Kidney (tissue), 14 donors: ENCODE results near the gene IFT74. TPM values are rescaled to one million over a fixed set of nuclear protein-coding genes. Genes with fewer than 3 reads are reported as not detected.

Source experiments
- DNase-seq, 5 donors: peaks; one replicate each; pipeline ENCODE4 v3.0.0-alpha.2; 2013 to 2020
- FAIRE-seq: peaks from 2 replicates; lab custom pipeline; 2012; peaks lifted over from hg19 to GRCh38; lab: Jason Lieb, UNC
- H3K27ac ChIP-seq, 2 donors: one replicate each; pipeline ENCODE4 v1.7.0; 2013; ENCODE audit warnings: low read depth in 2 of 2, low read length in 2 of 2, inconsistent platforms in 1 of 2
- H3K27me3 ChIP-seq: one replicate; pipeline ENCODE4 v1.7.1; 2013; ENCODE audit warnings: low read length, inconsistent platforms; ENCODE audit not compliant: control insufficient read depth, insufficient read depth
- H3K36me3 ChIP-seq, 3 donors: one replicate each; pipeline versions ENCODE4 v1.7.0 to v1.7.1; 2013; ENCODE audit warnings: low read length in 3 of 3, control low read depth in 1 of 3, inconsistent platforms in 1 of 3; ENCODE audit not compliant: insufficient read depth in 3 of 3, control insufficient read depth in 2 of 3
- H3K4me1 ChIP-seq, 3 donors: one replicate each; pipeline versions ENCODE4 v1.7.0 to v1.7.1; 2013; ENCODE audit warnings: low read length in 3 of 3, inconsistent platforms in 1 of 3, low read depth in 1 of 3; ENCODE audit not compliant: control insufficient read depth in 2 of 3, insufficient read depth in 2 of 3
- H3K4me3 ChIP-seq, 3 donors: one replicate each; pipeline versions ENCODE4 v1.7.0 to v1.8.1; 2013; ENCODE audit warnings: low read length in 3 of 3, control low read depth in 1 of 3, inconsistent platforms in 1 of 3
- H3K9ac ChIP-seq, 3 donors: one replicate each; pipeline versions ENCODE4 v1.7.0 to v1.7.1; 2013; ENCODE audit warnings: low read length in 3 of 3, control low read depth in 1 of 3, inconsistent platforms in 1 of 3
- H3K9me3 ChIP-seq, 3 donors: one replicate each; pipeline versions ENCODE4 v1.7.0 to v1.7.1; 2013; ENCODE audit warnings: low read length in 3 of 3, control low read depth in 1 of 3, inconsistent platforms in 1 of 3; ENCODE audit not compliant: control insufficient read depth in 2 of 3, insufficient read depth in 1 of 3
- intact Hi-C: fragments of 100-400 bp; cut with DNase I; formaldehyde crosslinking; loops from one replicate; pipeline ENCODE4 v1.11.1; 2022
- polyA plus RNA-seq: library from polyadenylated mRNA; stranded (reverse); fragments of 350-450 nt; fragmentation: Illumina TruSeq; extraction: RNeasy Lipid Tissue Mini Kit (QIAGEN cat#74804); gene quantifications from one replicate; pipeline ENCODE4 v1.2.3, GENCODE V29; 2014; ENCODE audit warnings: low read depth, low replicate concordance; ENCODE audit not compliant: insufficient read depth
- total RNA-seq: library from RNA; stranded (reverse); fragmentation: NEBNext Ultra II Directional; extraction: Animal tissue kit (Norgen Biotek cat#: 25700); gene quantifications from one replicate; pipeline ENCODE4 v1.2.1, GENCODE V29; 2021
- TF ChIP-seq, protein P1 (sequence below): IDR thresholded peaks from 3 replicates; pipeline ENCODE4 v1.5.1; 2012; ENCODE audit warnings: mild to moderate bottlenecking, moderate library complexity, borderline replicate concordance; ENCODE audit not compliant: insufficient read depth; ENCODE audit errors: extremely low read depth
- donor health status: control.
- donor health status: control.
- donor health status: control.
- donor health status: control.
- donor health status: control.
- donor health status: DM: yes; HTN: yes; CAD: no.
- donor health status: Normal renal cell carcinoma (clear cell type).

The IFT74 gene
- total and polyA plus RNA-seq, 2 donors from 2014 or later: 14.1 to 23.5 TPM

DNA sequence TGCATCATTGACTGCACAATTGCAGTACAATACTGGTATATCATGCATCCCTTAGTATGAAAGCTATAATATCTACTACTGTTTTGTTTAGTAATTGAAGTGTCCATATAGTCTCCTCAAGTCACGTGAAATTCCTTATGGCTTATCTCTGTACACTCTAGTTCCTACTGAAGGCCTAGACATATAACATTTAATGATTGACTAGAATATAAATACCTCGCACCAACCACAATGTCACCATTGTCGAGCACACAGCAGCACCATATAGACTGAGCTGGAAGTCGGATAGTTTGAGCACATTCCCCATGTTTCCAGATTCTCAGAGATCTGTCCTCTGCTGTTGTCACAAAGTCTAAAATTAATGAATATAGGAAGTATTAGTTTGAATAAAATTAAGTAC lies 30.6 kb upstream of the IFT74 start:
- Histone ChIP-seq H3K9ac (no peak overlapping the region), H3K27me3 (no peaks in the 10 kb centered on the region), H3K4me3 (no peak overlapping the region), H3K9me3 (no peaks in the 10 kb centered on the region), H3K27ac (no peak overlapping the region), H3K4me1 (no peaks in the 10 kb centered on the region), H3K36me3 (peaks cover 22 to 31% (median 28%) of the 10 kb centered on the region in 3 donors)
- TF ChIP-seq, protein P1, sequence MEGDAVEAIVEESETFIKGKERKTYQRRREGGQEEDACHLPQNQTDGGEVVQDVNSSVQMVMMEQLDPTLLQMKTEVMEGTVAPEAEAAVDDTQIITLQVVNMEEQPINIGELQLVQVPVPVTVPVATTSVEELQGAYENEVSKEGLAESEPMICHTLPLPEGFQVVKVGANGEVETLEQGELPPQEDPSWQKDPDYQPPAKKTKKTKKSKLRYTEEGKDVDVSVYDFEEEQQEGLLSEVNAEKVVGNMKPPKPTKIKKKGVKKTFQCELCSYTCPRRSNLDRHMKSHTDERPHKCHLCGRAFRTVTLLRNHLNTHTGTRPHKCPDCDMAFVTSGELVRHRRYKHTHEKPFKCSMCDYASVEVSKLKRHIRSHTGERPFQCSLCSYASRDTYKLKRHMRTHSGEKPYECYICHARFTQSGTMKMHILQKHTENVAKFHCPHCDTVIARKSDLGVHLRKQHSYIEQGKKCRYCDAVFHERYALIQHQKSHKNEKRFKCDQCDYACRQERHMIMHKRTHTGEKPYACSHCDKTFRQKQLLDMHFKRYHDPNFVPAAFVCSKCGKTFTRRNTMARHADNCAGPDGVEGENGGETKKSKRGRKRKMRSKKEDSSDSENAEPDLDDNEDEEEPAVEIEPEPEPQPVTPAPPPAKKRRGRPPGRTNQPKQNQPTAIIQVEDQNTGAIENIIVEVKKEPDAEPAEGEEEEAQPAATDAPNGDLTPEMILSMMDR: no peak
- intact Hi-C loops: no loop called here
- FAIRE-seq (no peak), DNase-seq (no peak)

DNA sequence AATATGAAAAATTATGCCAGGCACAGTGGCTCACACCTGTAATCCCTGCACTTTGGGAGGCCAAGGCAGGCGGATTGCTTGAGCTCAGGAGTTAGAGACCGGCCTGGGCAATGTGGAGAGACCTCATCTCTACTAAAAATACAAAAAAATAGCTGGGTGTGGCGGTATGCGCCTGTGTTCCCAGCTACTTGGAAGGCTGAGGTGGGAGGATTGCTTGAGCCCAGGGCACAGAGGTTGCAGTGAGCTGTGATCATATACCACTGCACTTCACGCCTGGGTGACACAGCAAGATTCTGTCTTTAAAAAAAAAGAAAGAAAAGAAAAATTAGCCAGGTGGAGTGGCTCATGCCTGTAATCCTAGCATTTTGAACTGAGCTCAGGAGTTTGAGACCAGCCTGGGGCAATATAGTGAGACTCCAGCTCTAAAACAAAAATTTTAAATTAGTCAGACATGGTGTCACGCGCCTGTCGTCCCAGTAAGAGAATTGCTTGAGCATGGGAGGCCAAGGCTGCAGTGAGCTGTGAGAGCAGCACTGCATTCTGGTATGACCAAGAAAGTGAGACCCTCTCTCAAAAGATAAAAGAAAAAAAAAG lies 27.2 kb upstream of the IFT74 start:
- TF ChIP-seq, protein P1: no peak

DNA sequence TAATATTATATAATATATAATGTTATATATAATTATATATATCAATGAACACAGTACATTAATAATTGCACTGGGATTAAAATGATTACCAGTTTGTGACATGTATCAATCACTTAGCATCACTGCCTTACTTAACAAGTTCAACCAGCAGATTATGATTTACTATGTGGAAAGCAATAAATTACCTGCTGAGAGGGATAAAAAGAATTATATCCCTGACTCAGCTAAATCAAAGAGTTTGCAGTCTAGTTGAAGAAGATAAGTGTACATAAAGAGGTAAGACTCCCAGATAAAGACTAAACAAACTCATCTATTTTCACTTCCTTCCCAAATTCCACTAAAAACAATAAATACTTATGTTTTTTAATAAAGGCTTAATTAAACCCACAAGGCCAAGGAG lies 20.4 kb upstream of the IFT74 start:
- TF ChIP-seq, protein P1: no peak
- DNase-seq (no peak), FAIRE-seq (no peak)
- Histone ChIP-seq H3K27me3 (no peaks in the 10 kb centered on the region), H3K27ac (no peak overlapping the region), H3K4me1 (no peaks in the 10 kb centered on the region), H3K36me3 (no peaks in the 10 kb centered on the region), H3K4me3 (no peak overlapping the region), H3K9ac (no peak overlapping the region), H3K9me3 (peaks cover 0 to 5% (median 0%) of the 10 kb centered on the region in 3 donors)
- intact Hi-C loops: no loop called here

More for the DNA sequence above, 27.2 kb upstream of the IFT74 start:
- peaks cover 14 to 18% (median 14%) of the 10 kb centered on the region in 3 donors for H3K36me3 ChIP-seq
- H3K4me1 ChIP-seq: no peaks in the 10 kb centered on the region
- FAIRE-seq (no peak), DNase-seq (peak in 3 of 5 donors; percentile 19 to 37 (median 37))
- no peaks in the 10 kb centered on the region for H3K27me3 ChIP-seq
- no peak overlapping the region for H3K4me3 ChIP-seq
- intact Hi-C loops: no loop called here
- H3K9ac ChIP-seq: no peak overlapping the region
- no peak overlapping the region for H3K27ac ChIP-seq
- H3K9me3 ChIP-seq: no peaks in the 10 kb centered on the region
